H9 (cell line): Measurements from ENCODE around the gene LSP1. TPM values are rescaled to one million over a fixed set of nuclear protein-coding genes. Genes with fewer than 3 reads are reported as not detected.
A peak's percentile ranks its signal among the peaks of the same experiment; 100 is the strongest.

Source experiments
- DNase-seq: peaks from one replicate; pipeline ENCODE4 v3.0.0-alpha.2; 2017
- H2AFZ ChIP-seq: one replicate; pipeline ENCODE4 v1.6.1; 2013; ENCODE audit warnings: mild to moderate bottlenecking, low read length, control low read depth, moderate library complexity
- H2AK5ac ChIP-seq: 2 replicates; pipeline ENCODE4 v1.6.1; 2013; ENCODE audit warnings: low read length, control low read depth, mixed read lengths; ENCODE audit not compliant: insufficient read length
- H2BK120ac ChIP-seq: one replicate; pipeline ENCODE4 v1.6.1; 2013; ENCODE audit warnings: low read depth, mild to moderate bottlenecking, low read length, control low read depth, inconsistent platforms; ENCODE audit not compliant: poor library complexity, severe bottlenecking
- H2BK12ac ChIP-seq: 2 replicates; pipeline ENCODE4 v1.6.1; 2013; ENCODE audit warnings: low read length, control low read depth, mixed read lengths, low read depth; ENCODE audit not compliant: insufficient read length
- H2BK15ac ChIP-seq: 2 replicates; pipeline ENCODE4 v1.6.1; 2013; ENCODE audit warnings: low read depth, low read length, control low read depth
- H2BK20ac ChIP-seq: one replicate; pipeline ENCODE4 v1.6.1; 2013; ENCODE audit warnings: low read depth, mild to moderate bottlenecking, low read length, control low read depth, inconsistent platforms; ENCODE audit not compliant: poor library complexity, severe bottlenecking
- H2BK5ac ChIP-seq: 2 replicates; pipeline ENCODE4 v1.6.1; 2013; ENCODE audit warnings: low read length, control low read depth, mixed read lengths; ENCODE audit not compliant: insufficient read length
- H3K14ac ChIP-seq: 2 replicates; pipeline ENCODE4 v1.6.1; 2013; ENCODE audit warnings: low read length, control low read depth; ENCODE audit not compliant: insufficient read depth
- H3K18ac ChIP-seq: 2 replicates; pipeline ENCODE4 v1.6.1; 2013; ENCODE audit warnings: low read depth, mild to moderate bottlenecking, mixed read lengths, low read length, control low read depth; ENCODE audit not compliant: insufficient read length
- H3K23ac ChIP-seq: 2 replicates; pipeline ENCODE4 v1.6.1; 2013; ENCODE audit warnings: low read length, control low read depth, mixed read lengths, low read depth; ENCODE audit not compliant: insufficient read length
- H3K23me2 ChIP-seq: 2 replicates; pipeline ENCODE4 v1.6.1; 2013; ENCODE audit warnings: low read depth, mild to moderate bottlenecking, mixed read lengths, low read length, control low read depth; ENCODE audit not compliant: insufficient read length, poor library complexity, severe bottlenecking
- H3K27ac ChIP-seq: 2 replicates; pipeline ENCODE4 v1.5.1; 2013; ENCODE audit warnings: low read length, control low read depth, mixed read lengths, low read depth; ENCODE audit not compliant: insufficient read length
- H3K27me3 ChIP-seq: 2 replicates; pipeline ENCODE4 v1.6.1; 2013; ENCODE audit warnings: low read length, control low read depth, inconsistent platforms; ENCODE audit not compliant: insufficient read depth
- H3K4ac ChIP-seq: 2 replicates; pipeline ENCODE4 v1.6.1; 2013; ENCODE audit warnings: low read depth, mild to moderate bottlenecking, control low read depth, inconsistent platforms, low read length, moderate library complexity
- H3K4me1 ChIP-seq: 2 replicates; pipeline ENCODE4 v1.6.1; 2013; ENCODE audit warnings: low read length, control low read depth, inconsistent platforms; ENCODE audit not compliant: insufficient read depth
- H3K4me2 ChIP-seq: 2 replicates; pipeline ENCODE4 v1.6.1; 2013; ENCODE audit warnings: low read length, control low read depth, mixed read lengths; ENCODE audit not compliant: insufficient read length, insufficient read depth
- H3K56ac ChIP-seq: 2 replicates; pipeline ENCODE4 v1.6.1; 2013; ENCODE audit warnings: low read depth, mild to moderate bottlenecking, mixed read lengths, low read length, control low read depth; ENCODE audit not compliant: insufficient read length
- H3K79me1 ChIP-seq: 2 replicates; pipeline ENCODE4 v1.6.1; 2013; ENCODE audit warnings: low read depth, mild to moderate bottlenecking, moderate library complexity, low read length, control low read depth, inconsistent platforms; ENCODE audit not compliant: insufficient read depth, poor library complexity, severe bottlenecking
- H3K79me2 ChIP-seq: 2 replicates; pipeline ENCODE4 v1.6.1; 2013; ENCODE audit warnings: low read length, control low read depth, inconsistent platforms; ENCODE audit not compliant: insufficient read depth
- H3K9ac ChIP-seq: 2 replicates; pipeline ENCODE4 v1.6.1; 2013; ENCODE audit warnings: low read length, control low read depth, mixed read lengths; ENCODE audit not compliant: insufficient read length; ENCODE audit errors: extremely low read depth
- H3K9me3 ChIP-seq: one replicate; pipeline ENCODE4 v1.6.1; 2013; ENCODE audit warnings: low read depth, low read length, inconsistent platforms; ENCODE audit not compliant: control insufficient read depth
- H3T11ph ChIP-seq: one replicate; pipeline ENCODE4 v1.6.1; 2013; ENCODE audit warnings: mild to moderate bottlenecking, low read length, control low read depth, inconsistent platforms
- H4K20me1 ChIP-seq: one replicate; pipeline ENCODE4 v1.6.1; 2013; ENCODE audit not compliant: control insufficient read depth, insufficient read length, insufficient read depth
- H4K5ac ChIP-seq: 2 replicates; pipeline ENCODE4 v1.6.1; 2013; ENCODE audit warnings: low read depth, mild to moderate bottlenecking, mixed read lengths, low read length, control low read depth; ENCODE audit not compliant: insufficient read length
- H4K8ac ChIP-seq: replicated peaks from 2 replicates; pipeline ENCODE4 v1.6.1; 2013; ENCODE audit warnings: low read length, control low read depth, mixed read lengths, low read depth; ENCODE audit not compliant: insufficient read length
- H4K91ac ChIP-seq: 2 replicates; pipeline ENCODE4 v1.6.1; 2013; ENCODE audit warnings: low read depth, mild to moderate bottlenecking, moderate library complexity, mixed read lengths, low read length, control low read depth; ENCODE audit not compliant: insufficient read length
- H3K27ac Mint-ChIP-seq, 3 experiments: 2 replicates in 2 of 3; 3 replicates in 1 of 3; pipeline ENCODE4 v1.8.0; 2020 to 2021; ENCODE audit warnings: mixed read lengths in 3 of 3, mild to moderate bottlenecking in 1 of 3, moderate library complexity in 1 of 3
- H3K27me3 Mint-ChIP-seq: 2 replicates; pipeline ENCODE4 v1.8.0; 2021; ENCODE audit warnings: low read depth, mild to moderate bottlenecking, moderate library complexity, mixed read lengths
- H3K36me3 Mint-ChIP-seq, 3 experiments: 2 replicates in 2 of 3; 3 replicates in 1 of 3; pipeline ENCODE4 v1.8.0; 2020 to 2021; ENCODE audit warnings: low read depth in 3 of 3, mixed read lengths in 3 of 3; ENCODE audit not compliant: insufficient read depth in 1 of 3
- H3K4me1 Mint-ChIP-seq, 2 experiments: 2 replicates each; pipeline ENCODE4 v1.8.0; 2020; ENCODE audit warnings: mixed read lengths in 2 of 2
- H3K4me3 Mint-ChIP-seq, 2 experiments: 2 replicates in 1 of 2; 3 replicates in 1 of 2; pipeline ENCODE4 v1.8.0; 2020 to 2021; ENCODE audit warnings: mild to moderate bottlenecking in 2 of 2, mixed read lengths in 2 of 2, moderate library complexity in 1 of 2
- H3K9me3 Mint-ChIP-seq, 2 experiments: 2 replicates in 1 of 2; 3 replicates in 1 of 2; pipeline ENCODE4 v1.8.0; 2020; ENCODE audit warnings: mild to moderate bottlenecking in 2 of 2, mixed read lengths in 2 of 2, moderate library complexity in 1 of 2
- CTCF ChIP-seq: fragments of 200-600 bp; sonication (generic); conservative IDR thresholded peaks from 3 replicates; pipeline ENCODE4 v1.8.0; 2021; ENCODE audit warnings: antibody characterized with exemption, mild to moderate bottlenecking
- WGBS: extraction: QIAGEN DNeasy Blood & Tissue Kit; methylation state at CpG from one replicate; pipeline ENCODE4 v1.1.7; 2013; ENCODE audit warnings: missing lambda C conversion rate, low lambda C conversion rate, mixed read lengths; ENCODE audit not compliant: insufficient read length; ENCODE audit errors: extremely low coverage; 5-methylcytosine and 5-hydroxymethylcytosine counted together
- total RNA-seq: library from RNA; stranded (reverse); gene quantifications from 2 replicates; pipeline ENCODE4 v1.2.1, GENCODE V29; 2021

LSP1 gene
- total RNA-seq, 1 experiment from 2014 or later = not detected

DNA sequence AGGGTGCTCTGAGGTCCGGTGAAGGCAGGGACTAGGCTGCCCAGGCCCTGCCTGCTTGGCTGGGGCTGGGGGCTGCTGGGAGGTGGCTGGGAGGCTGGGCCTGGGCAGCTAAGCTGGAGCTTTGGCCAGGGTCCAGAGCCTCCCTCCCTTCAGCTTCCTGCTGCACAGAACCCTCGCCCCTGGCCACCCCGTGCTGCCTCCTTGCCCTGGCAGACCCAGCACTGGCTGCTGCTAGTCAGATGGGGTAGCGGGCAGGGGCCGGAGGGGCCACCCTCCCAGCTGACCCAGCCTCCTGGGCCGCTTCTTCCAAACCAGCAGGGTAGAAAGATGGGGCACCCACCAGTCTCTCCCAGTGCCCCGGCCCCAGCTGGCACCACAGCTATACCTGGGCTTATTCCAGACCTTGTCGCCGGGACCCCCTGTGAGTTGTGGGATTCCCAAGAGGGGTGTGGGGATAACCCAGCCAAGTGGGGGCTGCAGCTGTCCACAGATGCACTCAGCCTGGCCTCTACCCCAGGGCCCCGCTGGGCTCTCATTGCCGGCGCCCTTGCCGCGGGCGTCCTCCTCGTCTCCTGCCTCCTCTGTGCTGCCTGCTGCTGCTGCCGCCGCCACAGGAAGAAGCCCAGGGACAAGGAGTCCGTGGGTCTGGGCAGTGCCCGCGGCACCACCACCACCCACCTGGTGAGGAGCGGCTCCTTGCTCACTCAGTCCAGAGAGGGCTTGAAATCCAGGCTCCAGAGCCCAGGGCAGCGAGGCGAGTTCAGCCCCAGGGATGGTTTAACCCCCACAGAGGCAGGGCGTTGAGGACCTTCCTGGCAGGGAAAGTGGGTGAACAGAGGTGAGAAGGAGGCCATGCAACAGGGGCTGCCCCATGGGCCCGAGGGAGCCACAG, 17.9 kb upstream of the LSP1 start, which contains the start of gene SYT8:
Gene SYT8, plus strand, starts transcription at position 212 of the 892 bp plus-strand sequence. Its CDS starts 116 bp downstream, at position 328.
- H3K79me1 ChIP-seq = no peaks in the 10 kb centered on the region

More for the DNA sequence above, 17.9 kb upstream of the LSP1 start, which contains the start of gene SYT8:
- no peak within 1 kb of the TSS for H4K8ac ChIP-seq
- peaks cover 3 to 9% of the 10 kb centered on the region in 2 experiments; a peak in 3 of 4 replicates for H3K4me1 Mint-ChIP-seq
- H3K23me2 ChIP-seq = peaks cover 3% of the 10 kb centered on the region
- H3K23ac ChIP-seq = no peak within 1 kb of the TSS
- no peak within 1 kb of the TSS for H3K18ac ChIP-seq
- H4K91ac ChIP-seq = no peak within 1 kb of the TSS
- H3K9ac ChIP-seq = no peak within 1 kb of the TSS
- H3K27ac ChIP-seq = no peak within 1 kb of the TSS
- H2BK20ac ChIP-seq = no peak within 1 kb of the TSS
- no peak within 1 kb of the TSS for H2AK5ac ChIP-seq
- H3K4ac ChIP-seq = no peak within 1 kb of the TSS
- no peak within 1 kb of the TSS for H2BK12ac ChIP-seq
- H2BK120ac ChIP-seq = no peak within 1 kb of the TSS
- H3T11ph ChIP-seq = no peak within 1 kb of the TSS
- no peaks in the 10 kb centered on the region for H3K36me3 Mint-ChIP-seq
- H3K9me3 Mint-ChIP-seq = no peaks in the 10 kb centered on the region; a peak in 1 of 5 replicates
- H3K4me3 Mint-ChIP-seq = no peak within 1 kb of the TSS
- no peaks in the 10 kb centered on the region for H3K4me1 ChIP-seq
- DNase-seq = no peak
- no peak within 1 kb of the TSS for H2BK5ac ChIP-seq
- peak within 1 kb of the TSS in 2 of 3 experiments; percentile 20 to 67; a peak in 1 of 7 replicates for H3K27ac Mint-ChIP-seq
- H2AFZ ChIP-seq = no peak within 1 kb of the TSS
- no peak within 1 kb of the TSS for H3K56ac ChIP-seq
- no peaks in the 10 kb centered on the region for H3K27me3 ChIP-seq
- no peaks in the 10 kb centered on the region for H4K20me1 ChIP-seq
- TF ChIP-seq CTCF = no peak
- H3K14ac ChIP-seq = no peak within 1 kb of the TSS; the same call in 1 of the 2 replicates
- no peaks in the 10 kb centered on the region for H3K79me2 ChIP-seq
- WGBS = no CpG with 5 or more reads among the region's 26 CpGs
- H4K5ac ChIP-seq = no peak within 1 kb of the TSS
- peaks cover 18% of the 10 kb centered on the region for H3K27me3 Mint-ChIP-seq
- H3K9me3 ChIP-seq = no peaks in the 10 kb centered on the region
- no peak within 1 kb of the TSS for H2BK15ac ChIP-seq
- no peak within 1 kb of the TSS for H3K4me2 ChIP-seq
